ENCODE results near the gene CBLN2. TPM values are rescaled to one million over a fixed set of nuclear protein-coding genes. Genes with fewer than 3 reads are reported as not detected.

CBLN2 gene
- total and polyA plus RNA-seq, 2 experiments from 2014 or later, result 0.56 to 1.1 TPM

DNA sequence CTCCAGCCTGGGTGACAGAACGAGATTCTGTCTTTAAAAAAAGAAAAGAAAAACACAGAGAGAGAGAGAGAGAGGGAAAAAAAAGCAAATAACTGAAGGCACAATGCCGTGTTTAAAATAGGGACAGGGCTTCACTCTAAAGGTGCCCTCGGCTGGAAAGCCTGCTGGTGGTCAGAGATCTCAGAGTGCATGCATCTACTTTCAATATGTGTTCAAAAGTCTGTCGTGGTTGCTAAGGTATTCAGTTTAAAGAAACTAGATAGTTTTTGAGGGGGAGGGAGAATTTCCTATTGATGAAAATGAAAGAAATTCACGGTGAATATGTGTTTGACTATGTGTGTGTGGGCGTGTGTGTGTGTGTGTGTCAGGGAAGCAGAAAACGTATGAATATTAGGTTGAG is 11.0 kb upstream of the CBLN2 start:
- TF ChIP-seq, protein P1, sequence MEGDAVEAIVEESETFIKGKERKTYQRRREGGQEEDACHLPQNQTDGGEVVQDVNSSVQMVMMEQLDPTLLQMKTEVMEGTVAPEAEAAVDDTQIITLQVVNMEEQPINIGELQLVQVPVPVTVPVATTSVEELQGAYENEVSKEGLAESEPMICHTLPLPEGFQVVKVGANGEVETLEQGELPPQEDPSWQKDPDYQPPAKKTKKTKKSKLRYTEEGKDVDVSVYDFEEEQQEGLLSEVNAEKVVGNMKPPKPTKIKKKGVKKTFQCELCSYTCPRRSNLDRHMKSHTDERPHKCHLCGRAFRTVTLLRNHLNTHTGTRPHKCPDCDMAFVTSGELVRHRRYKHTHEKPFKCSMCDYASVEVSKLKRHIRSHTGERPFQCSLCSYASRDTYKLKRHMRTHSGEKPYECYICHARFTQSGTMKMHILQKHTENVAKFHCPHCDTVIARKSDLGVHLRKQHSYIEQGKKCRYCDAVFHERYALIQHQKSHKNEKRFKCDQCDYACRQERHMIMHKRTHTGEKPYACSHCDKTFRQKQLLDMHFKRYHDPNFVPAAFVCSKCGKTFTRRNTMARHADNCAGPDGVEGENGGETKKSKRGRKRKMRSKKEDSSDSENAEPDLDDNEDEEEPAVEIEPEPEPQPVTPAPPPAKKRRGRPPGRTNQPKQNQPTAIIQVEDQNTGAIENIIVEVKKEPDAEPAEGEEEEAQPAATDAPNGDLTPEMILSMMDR (IDR thresholded peaks at IDR 0.05; ENCODE audit: poor library complexity), result no peak
- no peak for TF ChIP-seq EZH2phosphoT487 (IDR thresholded peaks at IDR 0.05; ENCODE audit: low read depth, severe bottlenecking, unreplicated experiment)
- TF ChIP-seq EZH2 (IDR thresholded peaks at IDR 0.05; ENCODE audit: borderline replicate concordance), result no peak
- no peaks in the 10 kb centered on the region for H3K9me2 ChIP-seq (replicated peaks; ENCODE audit: insufficient read depth)
- no peaks in the 10 kb centered on the region for H3K79me2 ChIP-seq
- H4K20me1 ChIP-seq (ENCODE audit: insufficient read depth, poor library complexity, severe bottlenecking), result no peaks in the 10 kb centered on the region
- H3K9me3 ChIP-seq (ENCODE audit: low read depth), result no peaks in the 10 kb centered on the region
- H3K27ac ChIP-seq, result no peak overlapping the region
- H3K27me3 ChIP-seq, result peaks cover under 1% of the 10 kb centered on the region
- no peak overlapping the region for H3K4me3 ChIP-seq
- H3K4me2 ChIP-seq, result no peak overlapping the region
- no peaks in the 10 kb centered on the region for H3K36me3 ChIP-seq (replicated peaks; ENCODE audit: insufficient read depth, low read depth)
- DNase-seq (ENCODE audit: low spot score), result no peak
- H2AFZ ChIP-seq, result no peak overlapping the region
- no peaks in the 10 kb centered on the region for H3K4me1 ChIP-seq (ENCODE audit: insufficient read depth)
- WGBS (ENCODE audit: low lambda C conversion rate, missing lambda C conversion rate), result 62% methylated on average over 7 of the region's 7 CpGs

DNA sequence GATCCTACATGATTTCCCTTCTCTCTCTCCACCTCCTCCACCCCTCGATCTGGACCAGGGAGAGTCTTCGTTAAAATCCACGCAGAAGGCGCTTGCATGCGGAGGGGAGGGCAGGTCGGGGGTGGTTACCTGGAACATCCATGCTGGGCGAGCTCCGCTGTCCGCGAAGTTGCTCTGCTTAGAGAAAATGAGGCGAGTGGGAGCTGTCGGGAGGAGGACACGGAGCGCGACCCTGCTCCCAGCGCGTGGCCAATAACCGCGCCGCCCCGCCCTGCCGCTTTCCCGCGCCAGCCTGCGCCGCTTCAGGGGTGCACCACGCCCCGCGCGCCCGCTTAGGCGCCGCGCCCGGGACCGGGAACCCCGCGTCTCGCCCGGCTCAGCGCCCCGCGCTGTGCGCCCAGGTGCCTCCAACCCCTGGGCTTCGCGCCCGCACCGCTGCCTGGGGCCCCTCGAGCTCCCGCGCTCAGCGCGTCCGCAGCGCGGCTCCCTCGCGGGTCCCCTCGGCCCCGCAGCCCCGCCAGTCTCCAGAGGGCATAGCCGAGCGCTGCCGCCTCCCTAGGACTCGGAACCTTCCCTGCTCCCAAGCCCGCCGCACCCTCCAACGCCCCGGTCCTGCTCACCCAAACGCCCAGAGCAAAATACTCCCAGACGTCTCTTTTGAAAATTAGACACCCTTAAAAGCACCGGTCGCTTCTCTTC is 636 bp downstream of the CBLN2 start:
- peaks cover 82% of the 10 kb centered on the region for H3K27me3 ChIP-seq
- peak overlapping the region; percentile 68 for H2AFZ ChIP-seq
- no peaks in the 10 kb centered on the region for H3K9me2 ChIP-seq (replicated peaks; ENCODE audit: insufficient read depth)
- H3K9me3 ChIP-seq (ENCODE audit: low read depth), result no peaks in the 10 kb centered on the region
- no peaks in the 10 kb centered on the region for H4K20me1 ChIP-seq (ENCODE audit: insufficient read depth, poor library complexity, severe bottlenecking)
- H3K27ac ChIP-seq, result no peak overlapping the region
- H3K4me2 ChIP-seq, result peak overlapping the region; percentile 81
- no peaks in the 10 kb centered on the region for H3K79me2 ChIP-seq
- no peak for DNase-seq (ENCODE audit: low spot score)
- WGBS (ENCODE audit: low lambda C conversion rate, missing lambda C conversion rate), result 1% methylated on average over 43 of the region's 73 CpGs
- TF ChIP-seq, protein P1 (IDR thresholded peaks at IDR 0.05; ENCODE audit: poor library complexity), result no peak
- peak; percentile 80 for TF ChIP-seq EZH2 (IDR thresholded peaks at IDR 0.05; ENCODE audit: borderline replicate concordance)
- H3K4me1 ChIP-seq (ENCODE audit: insufficient read depth), result no peaks in the 10 kb centered on the region
- peak overlapping the region; percentile 22 for H3K4me3 ChIP-seq
- no peaks in the 10 kb centered on the region for H3K36me3 ChIP-seq (replicated peaks; ENCODE audit: insufficient read depth, low read depth)

DNA sequence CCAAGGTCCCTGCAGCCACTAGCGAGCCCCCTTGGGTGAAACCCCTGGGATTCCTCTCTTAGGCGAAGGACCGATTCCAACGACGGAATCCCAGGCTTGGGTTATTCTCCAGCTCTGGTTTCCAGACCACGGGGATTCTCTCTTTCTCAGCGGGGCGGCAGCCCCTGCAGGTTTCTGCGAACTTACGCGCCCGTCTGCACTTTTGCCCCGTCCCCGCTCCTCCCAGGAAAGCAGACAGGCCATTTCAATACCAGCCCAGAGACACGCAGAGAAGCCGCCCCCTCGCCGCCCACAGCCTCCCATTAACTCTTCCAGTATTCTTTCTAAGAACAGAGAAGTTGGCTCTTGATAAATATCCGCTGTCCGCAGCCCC is 1.2 kb downstream of the CBLN2 start:
- H3K79me2 ChIP-seq, result no peaks in the 10 kb centered on the region
- H3K9me2 ChIP-seq (replicated peaks; ENCODE audit: insufficient read depth), result no peaks in the 10 kb centered on the region
- peak overlapping the region; percentile 68 for H2AFZ ChIP-seq
- 5% methylated on average over 20 of the region's 20 CpGs for WGBS (ENCODE audit: low lambda C conversion rate, missing lambda C conversion rate)
- H3K4me1 ChIP-seq (ENCODE audit: insufficient read depth), result no peaks in the 10 kb centered on the region
- no peaks in the 10 kb centered on the region for H3K36me3 ChIP-seq (replicated peaks; ENCODE audit: insufficient read depth, low read depth)
- peaks cover 84% of the 10 kb centered on the region for H3K27me3 ChIP-seq
- no peaks in the 10 kb centered on the region for H3K9me3 ChIP-seq (ENCODE audit: low read depth)
- H3K27ac ChIP-seq, result no peak overlapping the region
- peak; percentile 12 for DNase-seq (ENCODE audit: low spot score)
- peak overlapping the region; percentile 81 for H3K4me2 ChIP-seq
- TF ChIP-seq EZH2phosphoT487 (IDR thresholded peaks at IDR 0.05; ENCODE audit: low read depth, severe bottlenecking, unreplicated experiment) (no peak), EZH2 (IDR thresholded peaks at IDR 0.05; ENCODE audit: borderline replicate concordance) (no peak)
- TF ChIP-seq, protein P1 (IDR thresholded peaks at IDR 0.05; ENCODE audit: poor library complexity), result no peak
- H3K4me3 ChIP-seq, result no peak overlapping the region
- no peaks in the 10 kb centered on the region for H4K20me1 ChIP-seq (ENCODE audit: insufficient read depth, poor library complexity, severe bottlenecking)

Data from hepatocyte (in vitro differentiated cells).